A549 (cell line): ENCODE data around the gene MTFMT. TPM values are rescaled to one million over a fixed set of nuclear protein-coding genes. Genes with fewer than 3 reads are reported as not detected.

Source experiments
- ATAC-seq, 2 experiments: fragments of 200-7000 bp in 1 of 2; fragments of >200 bp in 1 of 2; cut with Nextera tagmentation in 1 of 2; cut with Tn5 transposase in 1 of 2; 3 replicates each; pipeline versions ENCODE4 v1.8.0 to v1.9.1; 2018 to 2020; ENCODE audit warnings: mild to moderate bottlenecking in 1 of 2, moderate library complexity in 1 of 2
- CTCF ChIA-PET: fragments of 300-600 bp; sonication (Branson Sonifier 250); formaldehyde crosslinking; extraction: SDS; loops from one replicate; lab custom pipeline; 2021; ENCODE audit warnings: antibody characterized with exemption, inconsistent platforms; lab: Yijun Ruan, JAX
- POLR2A ChIA-PET: fragments of 350-600 bp; formaldehyde crosslinking; extraction: SDS; loops from one replicate; lab custom pipeline; 2021; ENCODE audit warnings: antibody characterized with exemption, inconsistent platforms; lab: Yijun Ruan, JAX
- DNase-seq, 2 experiments: peaks; one replicate each; pipeline versions ENCODE4 v3.0.0 to v3.0.0-alpha.2; 2011 to 2016; ENCODE audit warnings: low read depth in 1 of 2, low spot score in 1 of 2
- FAIRE-seq: peaks from 2 replicates; lab custom pipeline; 2011; peaks lifted over from hg19 to GRCh38; lab: Jason Lieb, UNC
- H3K27ac ChIP-seq, 2 experiments: fragments of >200 bp; sonication (Bioruptor Twin); formaldehyde crosslinking; 3 replicates each; pipeline ENCODE4 v1.5.1; 2016 to 2017
- H3K4me1 ChIP-seq: fragments of >200 bp; sonication (Bioruptor Twin); formaldehyde crosslinking; 3 replicates; pipeline ENCODE4 v1.6.1; 2016
- H3K4me2 ChIP-seq: fragments of >200 bp; sonication (Bioruptor Twin); formaldehyde crosslinking; 3 replicates; pipeline ENCODE4 v1.6.1; 2016
- H3K4me3 ChIP-seq: fragments of >200 bp; sonication (Bioruptor Twin); formaldehyde crosslinking; 3 replicates; pipeline ENCODE4 v1.5.1; 2016
- H3K9me3 ChIP-seq: fragments of >200 bp; sonication (Bioruptor Twin); formaldehyde crosslinking; 3 replicates; pipeline ENCODE4 v1.6.1; 2016
- BCL3 ChIP-seq: fragments of >200 bp; sonication (Bioruptor Twin); formaldehyde crosslinking; IDR thresholded peaks from 3 replicates; pipeline ENCODE4 v1.6.1; 2016
- CBX8 ChIP-seq: fragments of 200-600 bp; sonication (generic); IDR thresholded peaks from 2 replicates; pipeline ENCODE4 v1.6.1; 2016
- CTCF ChIP-seq: fragments of >200 bp; sonication (Bioruptor Twin); formaldehyde crosslinking; IDR thresholded peaks from 3 replicates; pipeline ENCODE4 v1.5.1; 2016
- EHMT2 ChIP-seq: fragments of 200-600 bp; sonication (generic); IDR thresholded peaks from 2 replicates; pipeline ENCODE4 v1.6.1; 2016; ENCODE audit warnings: antibody characterized with exemption, low read depth, mild to moderate bottlenecking, moderate library complexity
- EP300 ChIP-seq, 2 experiments: fragments of >200 bp; sonication (Bioruptor Twin); formaldehyde crosslinking; IDR thresholded peaks; 2 replicates in 1 of 2; 3 replicates in 1 of 2; pipeline ENCODE4 v1.6.1; 2016 to 2017
- MAX ChIP-seq: IDR thresholded peaks from 2 replicates; pipeline ENCODE4 v1.6.1; 2012
- MYC ChIP-seq: IDR thresholded peaks from 2 replicates; pipeline ENCODE4 v1.6.1; 2012; ENCODE audit warnings: mild to moderate bottlenecking, inconsistent platforms, low read length, improper control_type of control experiment, borderline replicate concordance
- NPAS2 ChIP-seq: fragments of 250-450 bp; sonication (Bioruptor Pico); IDR thresholded peaks from 2 replicates; pipeline ENCODE4 v1.8.0; 2022; ENCODE audit warnings: mild to moderate bottlenecking, moderate library complexity, borderline replicate concordance
- POLR2A ChIP-seq: IDR thresholded peaks from 2 replicates; pipeline ENCODE4 v1.6.1; 2012; ENCODE audit warnings: mild to moderate bottlenecking, low read length
- POLR2AphosphoS2 ChIP-seq: conservative IDR thresholded peaks from 2 replicates; pipeline ENCODE4 v1.6.1; 2012; ENCODE audit warnings: low read length, improper control_type of control experiment, inconsistent platforms
- RAD21 ChIP-seq, 2 experiments: fragments of >200 bp in 1 of 2; sonication (Bioruptor Twin) in 1 of 2; formaldehyde crosslinking in 1 of 2; IDR thresholded peaks in 1 of 2; conservative IDR thresholded peaks in 1 of 2; 2 replicates in 1 of 2; 3 replicates in 1 of 2; pipeline ENCODE4 v1.6.1; 2012 to 2018; ENCODE audit warnings: inconsistent platforms in 1 of 2
- RARB ChIP-seq: fragments of 250-450 bp; sonication (Bioruptor Pico); IDR thresholded peaks from 2 replicates; pipeline ENCODE4 v1.8.0; 2021; ENCODE audit warnings: mild to moderate bottlenecking, moderate library complexity
- REST ChIP-seq: fragments of 200-600 bp; sonication (generic); IDR thresholded peaks from 2 replicates; pipeline ENCODE4 v1.6.1; 2016; ENCODE audit warnings: antibody characterized with exemption, mild to moderate bottlenecking, moderate library complexity
- SREBF2 ChIP-seq: fragments of 450-650 bp; IDR thresholded peaks from 2 replicates; pipeline ENCODE4 v1.6.1; 2014; ENCODE audit warnings: mild to moderate bottlenecking, moderate library complexity
- ZNF302 ChIP-seq: fragments of 250-450 bp; sonication (Bioruptor Pico); IDR thresholded peaks from 2 replicates; pipeline ENCODE4 v1.9.0; 2021; ENCODE audit warnings: inconsistent platforms, mild to moderate bottlenecking, moderate library complexity
- ZSCAN20 ChIP-seq: fragments of 250-450 bp; sonication (Bioruptor Pico); IDR thresholded peaks from 2 replicates; pipeline ENCODE4 v1.8.0; 2022; ENCODE audit warnings: mild to moderate bottlenecking, moderate library complexity
- WGBS: methylation state at CpG from one replicate; pipeline ENCODE4 v1.1.6; 2017; ENCODE audit errors: missing lambda C conversion rate; 5-methylcytosine and 5-hydroxymethylcytosine counted together
- polyA plus RNA-seq, 4 experiments: library from polyadenylated mRNA; depleted of rRNA in 3 of 4; stranded (reverse); fragments of >200 nt; fragmentation: RNase III in 1 of 4; extraction: RNeasy Plus Mini Kit Qiagen cat#74134 plus additional on column Dnase treatment in 1 of 4; gene quantifications; 2 replicates in 3 of 4; 3 replicates in 1 of 4; pipeline ENCODE4 v1.2.3, GENCODE V29; 2011 to 2017

Gene MTFMT
- polyA plus RNA-seq, 2 of the 4 experiments (the other 2 are of a cell fraction): 21.4 to 23.4 TPM

- ATAC-seq: no peak
- DNase-seq: no peak
- ChIA-PET CTCF (no interaction called here), POLR2A (no interaction called here)
- Histone ChIP-seq H3K4me1 (no peaks in the 10 kb centered on the region), H3K27ac (no peak overlapping the region), H3K4me2 (no peak overlapping the region), H3K4me3 (no peak overlapping the region), H3K9me3 (no peaks in the 10 kb centered on the region)
- FAIRE-seq: no peak
- WGBS: 94% methylated on average over 5 of the region's 5 CpGs
- TF ChIP-seq CTCF (no peak), RARB (no peak)
- TF ChIP-seq, all 56 proteins: peak for 0
Measured at GRCh38 chr15:64961013-64961412, 68.4 kb downstream of the MTFMT start.

GRCh38 chr15:64960153-64960552 lies 69.3 kb downstream of the MTFMT start:
- WGBS: 93% methylated on average over 6 of the region's 6 CpGs
- H3K9me3 ChIP-seq: 0 out of 3 replicates have a peak, but pooled peaks cover 5% of the 10 kb centered on the region
- no peak for DNase-seq
- no peak overlapping the region for H3K4me2 ChIP-seq
- TF ChIP-seq ZSCAN20 (CRISPR knock-in tag) (no peak), MAX (no peak), SREBF2 (no peak), NPAS2 (CRISPR knock-in tag) (no peak), POLR2A (no peak), REST (no peak), RAD21 (conservative IDR thresholded peaks at IDR 0.05 in 1 of 2, IDR thresholded peaks at IDR 0.05 in 1 of 2) (no peak), POLR2AphosphoS2 (no peak), MYC (no peak), ZNF302 (CRISPR knock-in tag) (no peak), CTCF (no peak), EHMT2 (no peak), CBX8 (no peak), BCL3 (no peak), EP300 (IDR thresholded peaks at IDR 0.05) (no peak)
- no peak for FAIRE-seq
- no peak overlapping the region for H3K4me3 ChIP-seq
- ChIA-PET POLR2A (no interaction called here), CTCF (interaction anchor here (0.6 to 2.3 kb wide), 3 partner anchors 11 to 275 kb away, joined by 3 to 6 read pairs (median 3); no protein-coding TSS in a partner anchor)
- ATAC-seq: no peak; a peak in 1 of 6 replicates
- no peaks in the 10 kb centered on the region for H3K4me1 ChIP-seq
- no peak overlapping the region for H3K27ac ChIP-seq
